ENCODE results near the gene CCDC186. TPM values are rescaled to one million over a fixed set of nuclear protein-coding genes. Genes with fewer than 3 reads are reported as not detected.

The CCDC186 gene
- total RNA-seq, 1 experiment from 2014 or later: 32.7 TPM

DNA sequence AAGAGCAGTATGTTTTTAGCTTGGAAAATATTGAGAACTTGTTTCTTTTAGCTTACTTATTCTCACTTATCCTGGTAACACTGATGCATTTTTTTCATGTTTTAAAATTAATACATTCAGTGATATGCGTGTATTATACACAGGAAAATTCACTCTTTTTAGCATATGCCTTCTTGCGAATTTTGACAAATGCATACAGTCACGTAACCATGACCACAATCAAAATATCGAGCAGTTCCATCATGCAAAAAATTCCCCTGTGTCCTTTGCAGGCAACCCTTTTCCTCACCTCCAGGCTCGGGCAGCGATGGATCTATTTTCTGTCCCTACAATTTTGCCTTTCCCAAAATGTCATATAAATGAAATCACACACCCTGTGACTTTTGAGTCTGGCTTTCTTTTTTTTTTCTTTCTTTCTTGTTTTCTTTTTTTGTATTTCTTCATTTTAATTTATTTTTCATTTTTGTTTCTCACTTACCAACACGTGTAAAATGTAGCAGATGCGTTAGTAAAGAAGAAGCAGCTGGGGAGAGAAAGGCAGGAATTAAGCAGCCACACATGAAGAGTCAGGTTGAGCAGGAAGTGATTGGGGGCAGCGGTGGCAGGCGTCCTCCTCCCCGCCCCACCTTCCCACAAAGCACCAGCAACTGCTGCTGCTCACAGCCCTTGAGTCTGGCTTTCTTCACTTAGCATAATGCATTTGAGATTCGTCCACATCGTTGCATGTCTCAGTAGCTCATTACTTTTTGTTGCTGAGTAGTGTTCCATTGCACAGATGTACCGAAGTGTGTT, 100.4 kb downstream of the CCDC186 start:
- H3K27me3 Mint-ChIP-seq (ENCODE audit: low read depth): no peaks in the 10 kb centered on the region
- POLR2A ChIA-PET: no interaction called here
- ATAC-seq (no peak), DNase-seq (ENCODE audit: low spot score) (no peak)
- no peak overlapping the region; the same call in 1 of the 2 replicates for H3K27ac Mint-ChIP-seq
- CTCF ChIA-PET: interaction anchor here (1.3 kb wide), 1 partner anchor 26 kb away, joined by 4 read pairs; no protein-coding TSS in a partner anchor
- H3K9me3 Mint-ChIP-seq: peaks cover 5% of the 10 kb centered on the region; the same call in 1 of the 2 replicates
- H3K4me1 Mint-ChIP-seq: peaks cover 16% of the 10 kb centered on the region
- H3K36me3 Mint-ChIP-seq: no peaks in the 10 kb centered on the region
- H3K4me3 Mint-ChIP-seq: no peak overlapping the region
- TF ChIP-seq OVOL2 (CRISPR knock-in tag; IDR thresholded peaks at IDR 0.05; ENCODE audit: borderline replicate concordance) (no peak), TEAD1 (CRISPR knock-in tag; IDR thresholded peaks at IDR 0.05) (no peak), ZNF423 (CRISPR knock-in tag; IDR thresholded peaks at IDR 0.05) (no peak), ZNF232 (CRISPR knock-in tag; IDR thresholded peaks at IDR 0.05) (no peak), ETV6 (CRISPR knock-in tag; IDR thresholded peaks at IDR 0.05) (no peak)
- TF ChIP-seq, protein P1, sequence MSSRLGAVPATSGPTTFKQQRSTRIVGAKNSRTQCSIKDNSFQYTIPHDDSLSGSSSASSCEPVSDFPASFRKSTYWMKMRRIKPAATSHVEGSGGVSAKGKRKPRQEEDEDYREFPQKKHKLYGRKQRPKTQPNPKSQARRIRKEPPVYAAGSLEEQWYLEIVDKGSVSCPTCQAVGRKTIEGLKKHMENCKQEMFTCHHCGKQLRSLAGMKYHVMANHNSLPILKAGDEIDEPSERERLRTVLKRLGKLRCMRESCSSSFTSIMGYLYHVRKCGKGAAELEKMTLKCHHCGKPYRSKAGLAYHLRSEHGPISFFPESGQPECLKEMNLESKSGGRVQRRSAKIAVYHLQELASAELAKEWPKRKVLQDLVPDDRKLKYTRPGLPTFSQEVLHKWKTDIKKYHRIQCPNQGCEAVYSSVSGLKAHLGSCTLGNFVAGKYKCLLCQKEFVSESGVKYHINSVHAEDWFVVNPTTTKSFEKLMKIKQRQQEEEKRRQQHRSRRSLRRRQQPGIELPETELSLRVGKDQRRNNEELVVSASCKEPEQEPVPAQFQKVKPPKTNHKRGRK (CRISPR knock-in tag; IDR thresholded peaks at IDR 0.05; ENCODE audit: borderline replicate concordance): no peak
- TF ChIP-seq, protein P2, sequence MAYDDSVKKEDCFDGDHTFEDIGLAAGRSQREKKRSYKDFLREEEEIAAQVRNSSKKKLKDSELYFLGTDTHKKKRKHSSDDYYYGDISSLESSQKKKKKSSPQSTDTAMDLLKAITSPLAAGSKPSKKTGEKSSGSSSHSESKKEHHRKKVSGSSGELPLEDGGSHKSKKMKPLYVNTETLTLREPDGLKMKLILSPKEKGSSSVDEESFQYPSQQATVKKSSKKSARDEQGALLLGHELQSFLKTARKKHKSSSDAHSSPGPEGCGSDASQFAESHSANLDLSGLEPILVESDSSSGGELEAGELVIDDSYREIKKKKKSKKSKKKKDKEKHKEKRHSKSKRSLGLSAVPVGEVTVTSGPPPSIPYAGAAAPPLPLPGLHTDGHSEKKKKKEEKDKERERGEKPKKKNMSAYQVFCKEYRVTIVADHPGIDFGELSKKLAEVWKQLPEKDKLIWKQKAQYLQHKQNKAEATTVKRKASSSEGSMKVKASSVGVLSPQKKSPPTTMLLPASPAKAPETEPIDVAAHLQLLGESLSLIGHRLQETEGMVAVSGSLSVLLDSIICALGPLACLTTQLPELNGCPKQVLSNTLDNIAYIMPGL (CRISPR knock-in tag; IDR thresholded peaks at IDR 0.05): no peak
- TF ChIP-seq, protein P3, sequence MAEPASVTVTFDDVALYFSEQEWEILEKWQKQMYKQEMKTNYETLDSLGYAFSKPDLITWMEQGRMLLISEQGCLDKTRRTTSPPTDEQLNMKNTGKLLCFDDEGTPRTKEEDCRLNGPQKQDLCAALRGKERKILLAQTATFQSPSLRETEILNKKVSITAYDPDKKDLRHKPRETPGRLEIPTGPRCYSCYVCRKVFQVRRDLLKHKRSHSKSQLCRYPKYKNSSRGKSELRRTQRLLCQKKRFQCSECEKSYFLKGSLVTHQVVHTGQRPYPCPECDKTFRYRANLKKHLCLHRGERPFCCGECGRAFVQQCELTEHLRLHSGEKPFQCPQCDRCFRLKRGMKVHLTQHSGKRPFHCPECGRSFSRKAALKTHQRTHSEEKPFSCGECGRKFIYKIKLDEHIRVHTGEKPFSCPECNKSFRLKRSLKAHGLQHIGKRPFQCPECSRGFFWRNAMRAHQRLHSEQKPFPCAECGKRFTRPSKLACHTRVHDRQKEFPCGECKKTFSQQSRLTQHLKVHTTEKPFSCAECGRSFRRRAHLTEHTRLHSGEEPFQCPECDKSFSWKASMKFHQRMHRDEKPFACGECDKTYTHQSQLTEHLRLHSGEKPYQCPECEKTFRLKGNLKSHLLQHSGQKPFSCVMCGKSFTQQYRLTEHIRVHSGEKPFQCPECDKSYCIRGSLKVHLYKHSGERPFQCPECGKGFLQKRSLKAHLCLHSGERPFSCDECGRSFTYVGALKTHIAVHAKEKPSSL (CRISPR knock-in tag; conservative IDR thresholded peaks at IDR 0.05): no peak
- TF ChIP-seq, protein P4, sequence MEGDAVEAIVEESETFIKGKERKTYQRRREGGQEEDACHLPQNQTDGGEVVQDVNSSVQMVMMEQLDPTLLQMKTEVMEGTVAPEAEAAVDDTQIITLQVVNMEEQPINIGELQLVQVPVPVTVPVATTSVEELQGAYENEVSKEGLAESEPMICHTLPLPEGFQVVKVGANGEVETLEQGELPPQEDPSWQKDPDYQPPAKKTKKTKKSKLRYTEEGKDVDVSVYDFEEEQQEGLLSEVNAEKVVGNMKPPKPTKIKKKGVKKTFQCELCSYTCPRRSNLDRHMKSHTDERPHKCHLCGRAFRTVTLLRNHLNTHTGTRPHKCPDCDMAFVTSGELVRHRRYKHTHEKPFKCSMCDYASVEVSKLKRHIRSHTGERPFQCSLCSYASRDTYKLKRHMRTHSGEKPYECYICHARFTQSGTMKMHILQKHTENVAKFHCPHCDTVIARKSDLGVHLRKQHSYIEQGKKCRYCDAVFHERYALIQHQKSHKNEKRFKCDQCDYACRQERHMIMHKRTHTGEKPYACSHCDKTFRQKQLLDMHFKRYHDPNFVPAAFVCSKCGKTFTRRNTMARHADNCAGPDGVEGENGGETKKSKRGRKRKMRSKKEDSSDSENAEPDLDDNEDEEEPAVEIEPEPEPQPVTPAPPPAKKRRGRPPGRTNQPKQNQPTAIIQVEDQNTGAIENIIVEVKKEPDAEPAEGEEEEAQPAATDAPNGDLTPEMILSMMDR (IDR thresholded peaks at IDR 0.05): no peak

DNA sequence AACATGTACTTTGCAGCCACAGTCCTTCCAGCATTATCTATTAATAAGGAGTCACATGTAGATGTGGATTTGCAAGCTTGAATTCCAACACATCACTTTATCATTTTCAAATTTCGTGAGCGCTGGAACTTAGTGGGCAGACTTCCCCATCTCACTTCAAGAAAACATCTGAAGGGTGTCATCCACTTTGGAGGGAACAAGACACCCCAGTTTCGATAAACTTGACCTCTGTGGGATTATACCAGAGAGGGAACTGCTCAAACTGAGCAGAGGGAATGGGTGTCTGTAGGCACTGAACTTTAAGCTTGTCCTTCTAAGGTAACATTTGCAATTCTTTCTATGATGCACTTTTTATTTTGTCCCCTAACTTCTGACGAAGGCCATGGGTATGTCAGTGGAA, 102.8 kb downstream of the CCDC186 start:
- Mint-ChIP-seq H3K36me3 (no peaks in the 10 kb centered on the region), H3K27me3 (ENCODE audit: low read depth) (no peaks in the 10 kb centered on the region), H3K9me3 (no peaks in the 10 kb centered on the region), H3K27ac (no peak overlapping the region), H3K4me3 (no peak overlapping the region), H3K4me1 (peaks cover 12% of the 10 kb centered on the region)
- ChIA-PET CTCF (no interaction called here), POLR2A (no interaction called here)
- ATAC-seq (no peak), DNase-seq (ENCODE audit: low spot score) (no peak)
- TF ChIP-seq, protein P5, sequence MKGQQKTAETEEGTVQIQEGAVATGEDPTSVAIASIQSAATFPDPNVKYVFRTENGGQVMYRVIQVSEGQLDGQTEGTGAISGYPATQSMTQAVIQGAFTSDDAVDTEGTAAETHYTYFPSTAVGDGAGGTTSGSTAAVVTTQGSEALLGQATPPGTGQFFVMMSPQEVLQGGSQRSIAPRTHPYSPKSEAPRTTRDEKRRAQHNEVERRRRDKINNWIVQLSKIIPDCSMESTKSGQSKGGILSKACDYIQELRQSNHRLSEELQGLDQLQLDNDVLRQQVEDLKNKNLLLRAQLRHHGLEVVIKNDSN (CRISPR knock-in tag; IDR thresholded peaks at IDR 0.05): no peak

Other genes starting within 250 kb of the CCDC186 start
- gene ADRB1, start 130.3 kb downstream of the CCDC186 start, total RNA-seq (2021): 0.27 to 0.35 TPM (median 0.30 TPM) in 3 replicates
- gene TDRD1, start 5.2 kb upstream of the CCDC186 start, total RNA-seq (2021): 0.57 to 0.70 TPM (median 0.69 TPM) in 3 replicates
- 2.1 to 3.1 TPM (median 2.7 TPM) in 3 replicates for gene VWA2, start 65.1 kb upstream of the CCDC186 start, total RNA-seq (2021)
- gene AFAP1L2, start 230.3 kb upstream of the CCDC186 start, total RNA-seq (2021): 3.6 to 5.0 TPM (median 4.5 TPM) in 3 replicates